Activated T-cell treated with anti-CD3 and anti-CD28 coated beads, Interleukin-2, amount 50 U/mL, for 48 hours (primary cell): ENCODE results near the gene SH3GLB2.
"Not testable (repeated sequence)": the region's sequence is repeated elsewhere in the genome, so short reads cannot be mapped to it uniquely, and the experiment has no call there.

Source experiments
- DNase-seq, 2 experiments: peaks; one replicate each; pipeline ENCODE4 v3.0.0-alpha.2; 2020

SH3GLB2 gene

DNA sequence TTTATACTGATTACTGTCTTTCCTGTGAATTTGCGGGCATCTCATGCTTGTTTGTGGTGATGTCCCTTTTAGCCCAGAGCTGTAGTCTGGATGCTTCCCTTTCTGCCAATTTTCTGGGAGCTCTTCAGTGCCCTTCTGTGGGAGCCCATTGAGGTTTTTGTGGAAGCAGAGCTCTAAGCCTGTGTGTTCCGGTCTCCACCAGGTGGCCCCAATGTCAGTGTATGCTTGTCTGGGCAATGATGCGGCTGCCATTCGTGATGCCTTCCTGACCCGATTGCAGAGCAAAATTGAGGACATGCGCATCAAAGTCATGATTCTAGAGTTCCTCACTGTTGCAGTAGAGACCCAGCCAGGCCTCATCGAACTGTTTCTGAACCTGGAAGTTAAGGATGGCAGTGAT lies 35.1 kb downstream of the SH3GLB2 start:
- no peak for DNase-seq

DNA sequence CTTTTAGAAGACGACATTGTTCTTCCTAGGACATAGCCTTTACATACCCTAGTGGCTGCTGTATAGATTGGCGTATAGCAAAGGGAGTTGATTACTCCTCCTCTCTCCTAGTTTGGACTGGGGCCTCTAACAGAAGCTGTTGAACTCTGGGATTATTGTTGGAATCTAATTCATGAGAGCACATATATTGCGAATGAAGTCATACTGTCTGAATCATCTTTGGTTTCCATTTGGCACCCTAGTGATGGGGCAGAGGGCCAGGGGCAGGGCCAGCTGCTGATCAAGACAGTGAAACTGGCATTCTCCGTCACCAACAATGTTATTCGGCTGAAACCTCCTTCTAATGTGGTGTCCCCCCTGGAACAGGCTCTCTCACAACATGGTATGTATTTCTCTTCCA lies 40.3 kb downstream of the SH3GLB2 start:
- DNase-seq = no peak

DNA sequence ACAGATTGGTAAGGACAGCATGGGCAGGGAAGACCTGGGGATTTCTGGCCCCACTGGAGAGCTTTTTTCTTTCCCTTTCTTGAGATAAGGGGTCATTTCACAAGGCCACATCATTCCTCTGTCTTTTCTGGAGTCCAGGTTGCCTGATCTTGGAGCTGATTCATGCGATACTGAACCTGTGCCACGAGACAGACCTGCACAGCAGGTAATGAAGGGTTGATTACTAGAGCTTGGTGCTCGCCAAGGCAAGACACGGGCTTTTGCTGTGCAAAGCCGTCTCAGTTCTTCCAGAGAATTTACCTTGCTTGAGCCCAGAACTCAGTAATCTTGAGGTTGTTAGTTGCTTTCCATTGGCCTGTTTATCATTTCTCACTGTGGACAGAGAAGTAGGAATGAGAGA lies 41.5 kb downstream of the SH3GLB2 start:
- DNase-seq = no peak

DNA sequence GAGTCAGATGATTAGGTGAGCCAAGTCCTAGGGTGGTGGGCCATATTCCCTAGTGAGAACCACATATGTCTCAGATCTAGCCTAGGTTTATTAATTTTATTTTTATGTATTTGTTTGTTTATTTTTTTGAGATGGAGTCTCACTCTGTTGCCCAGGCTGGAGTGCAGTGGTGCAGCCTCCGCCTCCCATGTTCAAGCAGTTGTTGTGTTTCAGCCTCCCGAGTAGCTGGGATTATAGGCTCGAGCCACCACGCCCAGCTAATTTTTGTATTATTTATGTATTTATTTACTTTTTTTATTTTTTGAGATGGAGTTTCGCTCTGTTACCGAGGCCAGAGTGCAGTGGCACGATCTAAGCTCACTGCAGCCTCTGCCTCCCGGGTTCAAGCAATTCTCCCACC lies 44.6 kb downstream of the SH3GLB2 start:
- DNase-seq = no peak

DNA sequence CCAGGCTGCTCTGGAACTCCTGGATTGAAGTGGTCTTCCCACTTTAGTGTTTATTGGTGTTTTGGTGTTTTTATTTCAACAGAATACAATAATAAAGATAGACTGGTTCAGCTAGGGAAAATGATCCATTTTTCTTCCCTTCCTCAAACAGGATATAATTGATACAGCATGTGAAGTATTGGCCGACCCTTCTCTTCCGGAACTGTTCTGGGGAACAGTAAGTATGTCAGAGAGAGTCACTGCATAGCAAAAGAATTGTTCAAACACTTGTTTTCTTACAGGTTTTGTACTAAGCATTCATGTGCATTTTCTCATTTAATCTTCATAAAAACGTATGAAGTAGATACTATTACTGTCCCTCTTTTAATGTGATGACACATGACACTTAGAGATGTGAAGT lies 49.0 kb downstream of the SH3GLB2 start:
- DNase-seq = no peak

DNA sequence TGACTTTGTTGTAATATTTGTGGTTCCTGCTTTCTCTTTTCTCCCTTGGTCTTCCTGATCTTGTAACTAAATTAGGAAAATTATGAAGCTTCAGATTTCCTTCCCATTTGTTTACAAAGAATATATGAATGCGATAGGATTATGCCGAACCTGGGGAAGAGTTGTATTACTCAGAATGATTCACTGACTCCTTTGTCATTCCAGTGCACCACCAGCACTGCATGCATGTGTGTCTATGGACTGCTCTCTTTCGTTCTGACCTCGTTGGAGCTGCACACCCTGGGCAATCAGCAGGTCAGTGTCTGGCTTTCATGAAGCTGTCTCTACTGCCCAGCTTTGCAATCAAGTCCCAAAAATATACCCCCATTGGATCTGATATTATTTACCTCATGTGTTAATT lies 55.2 kb downstream of the SH3GLB2 start:
- DNase-seq = no peak

DNA sequence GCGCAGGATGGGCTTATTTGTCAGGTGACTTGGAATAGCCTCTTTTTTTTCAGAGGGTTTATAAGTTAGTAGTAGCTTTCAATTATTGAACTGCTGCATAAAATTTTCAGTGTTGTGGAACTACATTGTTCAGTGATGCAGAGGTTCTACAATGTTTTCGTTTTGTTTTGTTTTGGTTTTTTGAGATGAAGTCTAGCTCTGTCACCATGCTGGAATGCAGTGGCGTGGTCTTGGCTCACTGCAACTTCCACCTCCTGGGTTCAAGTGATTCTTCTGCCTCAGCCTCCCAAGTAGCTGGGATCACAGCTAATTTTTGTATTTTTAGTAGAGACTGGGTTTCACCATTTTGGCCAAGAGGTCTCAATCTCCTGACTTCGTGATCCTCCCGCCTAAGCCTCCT lies 58.6 kb downstream of the SH3GLB2 start:
- DNase-seq = no peak

DNA sequence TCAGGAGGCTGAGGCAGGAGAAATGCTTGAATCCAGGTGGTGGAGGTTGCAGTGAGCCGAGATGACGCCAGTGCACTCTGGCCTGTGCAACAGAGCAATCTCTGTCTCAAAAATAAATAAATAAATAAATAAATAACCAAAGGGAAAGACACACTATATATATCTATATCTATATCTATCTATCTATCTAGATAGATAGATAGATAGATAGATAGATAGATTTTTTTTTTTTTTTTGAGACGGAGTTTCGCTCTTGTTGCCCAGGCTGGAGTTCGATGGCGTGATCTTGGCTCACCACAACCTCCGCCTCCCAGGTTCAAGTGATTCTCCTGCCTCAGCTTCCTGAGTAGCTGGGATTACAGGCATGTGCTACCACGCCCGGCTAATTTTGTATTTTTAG lies 66.7 kb downstream of the SH3GLB2 start:
- DNase-seq = not testable (repeated sequence)
